Neural progenitor cell (in vitro differentiated cells): ENCODE measurements around the gene CFL1.

Experiments used
- CTCF ChIP-seq: fragments of 200-600 bp; sonication (generic); IDR thresholded peaks from 2 replicates; pipeline ENCODE4 v1.5.1; 2017; ENCODE audit warnings: antibody characterized with exemption, mild to moderate bottlenecking
- EZH2 ChIP-seq: fragments of 200-600 bp; sonication (generic); IDR thresholded peaks from 2 replicates; pipeline ENCODE4 v1.6.1; 2017; ENCODE audit warnings: antibody characterized with exemption, mild to moderate bottlenecking, moderate library complexity
- EZH2phosphoT487 ChIP-seq: fragments of 200-600 bp; sonication (generic); IDR thresholded peaks from 2 replicates; pipeline ENCODE4 v1.6.1; 2017; ENCODE audit warnings: antibody characterized with exemption

DNA sequence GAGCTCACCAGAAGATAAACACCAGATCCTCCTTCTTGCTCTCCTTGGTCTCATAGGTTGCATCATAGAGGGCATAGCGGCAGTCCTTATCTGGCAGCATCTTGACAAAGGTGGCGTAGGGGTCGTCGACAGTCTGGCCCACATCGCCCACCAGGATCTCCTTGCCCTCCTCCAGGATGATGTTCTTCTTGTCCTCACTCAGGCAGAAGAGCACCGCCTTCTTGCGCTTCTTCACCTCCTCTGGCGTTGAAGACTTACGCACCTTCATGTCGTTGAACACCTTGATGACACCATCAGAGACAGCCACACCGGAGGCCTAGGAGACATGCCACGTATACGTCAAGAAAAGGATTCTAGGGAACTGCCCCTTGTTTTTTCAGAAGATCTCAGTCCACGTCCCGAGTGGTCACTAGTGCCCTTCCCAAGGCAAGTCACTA is 2.0 kb downstream of the CFL1 start:
- no peak for TF ChIP-seq CTCF
- TF ChIP-seq EZH2phosphoT487: no peak
- no peak for TF ChIP-seq EZH2
